GM23248 (cell line): ENCODE data around the gene ABCA1. TPM values are rescaled to one million over a fixed set of nuclear protein-coding genes. Genes with fewer than 3 reads are reported as not detected.
A peak's percentile ranks its signal among the peaks of the same experiment; 100 is the strongest.

Experiments used
- DNase-seq: peaks from one replicate; pipeline ENCODE4 v3.0.0-alpha.2; 2015
- H2AFZ ChIP-seq: fragments of 200-600 bp; sonication (generic); 2 replicates; pipeline ENCODE4 v1.6.1; 2016; ENCODE audit warnings: antibody characterized with exemption
- H3F3A ChIP-seq: fragments of 200-600 bp; sonication (generic); 2 replicates; pipeline ENCODE4 v1.6.1; 2016; ENCODE audit warnings: mild to moderate bottlenecking, antibody characterized with exemption, mixed run types; ENCODE audit not compliant: insufficient read depth
- H3K27ac ChIP-seq: fragments of 200-600 bp; sonication (generic); 2 replicates; pipeline ENCODE4 v1.5.1; 2016; ENCODE audit warnings: mild to moderate bottlenecking
- H3K27me3 ChIP-seq: fragments of 200-600 bp; sonication (generic); replicated peaks from 2 replicates; pipeline ENCODE4 v1.6.1; 2016; ENCODE audit warnings: mild to moderate bottlenecking; ENCODE audit not compliant: insufficient read depth
- H3K36me3 ChIP-seq: fragments of 200-600 bp; sonication (generic); 2 replicates; pipeline ENCODE4 v1.6.1; 2016; ENCODE audit warnings: low read depth, mild to moderate bottlenecking
- H3K4me1 ChIP-seq: fragments of 200-600 bp; sonication (generic); 2 replicates; pipeline ENCODE4 v1.6.1; 2016; ENCODE audit warnings: mild to moderate bottlenecking; ENCODE audit not compliant: insufficient read depth
- H3K4me2 ChIP-seq: fragments of 200-600 bp; sonication (generic); one replicate; pipeline ENCODE4 v1.6.1; 2016; ENCODE audit warnings: mild to moderate bottlenecking; ENCODE audit not compliant: unreplicated experiment
- H3K4me3 ChIP-seq: fragments of 200-600 bp; sonication (generic); 2 replicates; pipeline ENCODE4 v1.5.1; 2016; ENCODE audit warnings: mild to moderate bottlenecking
- H3K79me2 ChIP-seq: fragments of 200-600 bp; sonication (generic); 2 replicates; pipeline ENCODE4 v1.6.1; 2016; ENCODE audit warnings: mild to moderate bottlenecking; ENCODE audit not compliant: insufficient read depth
- H3K9ac ChIP-seq: fragments of 200-600 bp; sonication (generic); 2 replicates; pipeline ENCODE4 v1.6.1; 2016; ENCODE audit warnings: mild to moderate bottlenecking
- H3K9me2 ChIP-seq: fragments of 200-600 bp; sonication (generic); 2 replicates; pipeline ENCODE4 v1.6.1; 2016; ENCODE audit warnings: mixed run types, mild to moderate bottlenecking, moderate library complexity; ENCODE audit not compliant: insufficient read depth
- H3K9me3 ChIP-seq: fragments of 200-600 bp; sonication (generic); one replicate; pipeline ENCODE4 v1.6.1; 2017; ENCODE audit warnings: low read depth
- H4K20me1 ChIP-seq: fragments of 200-600 bp; sonication (generic); 2 replicates; pipeline ENCODE4 v1.6.0; 2016; ENCODE audit not compliant: insufficient read depth
- EZH2 ChIP-seq: fragments of 200-600 bp; sonication (generic); IDR thresholded peaks from 2 replicates; pipeline ENCODE4 v1.6.1; 2018; ENCODE audit warnings: antibody characterized with exemption, mild to moderate bottlenecking; ENCODE audit not compliant: insufficient read depth, poor library complexity, severe bottlenecking
- EZH2phosphoT487 ChIP-seq: fragments of 200-600 bp; sonication (generic); IDR thresholded peaks from 2 replicates; pipeline ENCODE4 v1.6.1; 2018; ENCODE audit warnings: antibody characterized with exemption, moderate library complexity, mild to moderate bottlenecking, low read depth; ENCODE audit not compliant: insufficient read depth
- WGBS, 2 experiments: methylation state at CpG; one replicate each; pipeline ENCODE4 v1.1.6; 2015 to 2017; ENCODE audit warnings: low lambda C conversion rate in 2 of 2, low coverage in 1 of 2; ENCODE audit errors: missing lambda C conversion rate in 2 of 2; 5-methylcytosine and 5-hydroxymethylcytosine counted together
- in situ Hi-C: fragments of 300-500 bp; cut with MboI; formaldehyde crosslinking; loops from 2 replicates; pipeline ENCODE4 v1.15.0; 2020
- polyA plus RNA-seq: library from polyadenylated mRNA; unstranded; fragments of >200 nt; fragmentation: Nextera tagmentation; extraction: Ambion mirVana; gene quantifications from 2 replicates; pipeline ENCODE4 v1.2.1, GENCODE V29; 2016
- total RNA-seq: library from RNA; depleted of rRNA; stranded (reverse); fragments of >200 nt; shearing (Covaris generic); gene quantifications from 2 replicates; pipeline ENCODE4 v1.2.3, GENCODE V29; 2014

The ABCA1 gene
- total and polyA plus RNA-seq, 2 experiments from 2014 or later, result 6.8 to 15.9 TPM

DNA sequence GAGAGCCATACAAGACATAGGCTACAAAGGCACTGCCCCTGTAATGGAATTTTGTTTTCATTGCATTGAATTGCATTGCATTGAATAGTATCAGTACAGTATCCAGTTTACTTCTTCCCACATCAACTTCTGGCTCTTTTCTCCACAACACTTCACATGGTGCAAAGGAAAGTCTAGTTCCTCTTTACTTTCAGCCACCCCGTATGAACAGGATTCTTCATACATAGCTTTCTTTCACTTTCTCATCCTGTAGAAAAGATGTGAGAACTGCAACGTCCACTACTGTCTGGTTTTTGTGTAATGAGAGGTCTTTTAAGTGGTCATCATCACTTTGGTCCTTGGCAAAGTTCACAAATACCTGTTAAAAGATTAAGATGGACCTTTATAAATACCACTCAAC is 143.9 kb downstream of the ABCA1 start:
- H3K4me1 ChIP-seq, result no peaks in the 10 kb centered on the region
- H3F3A ChIP-seq, result peaks cover 8% of the 10 kb centered on the region; the same call in 1 of the 2 replicates
- H3K4me3 ChIP-seq, result no peak overlapping the region
- in situ Hi-C loops, result no loop called here
- H4K20me1 ChIP-seq, result no peaks in the 10 kb centered on the region
- TF ChIP-seq EZH2 (no peak), EZH2phosphoT487 (no peak)
- no peak for DNase-seq
- H3K9ac ChIP-seq, result no peak overlapping the region
- H3K9me2 ChIP-seq, result no peaks in the 10 kb centered on the region
- H2AFZ ChIP-seq, result no peak overlapping the region
- H3K36me3 ChIP-seq, result no peaks in the 10 kb centered on the region; the same call in 1 of the 2 replicates
- H3K79me2 ChIP-seq, result no peaks in the 10 kb centered on the region
- no peak overlapping the region for H3K4me2 ChIP-seq
- H3K27ac ChIP-seq, result no peak overlapping the region
- no peaks in the 10 kb centered on the region for H3K27me3 ChIP-seq
- 79 to 82% methylated on average over 2 of the region's 2 CpGs for WGBS, 2 experiments
- no peaks in the 10 kb centered on the region for H3K9me3 ChIP-seq

DNA sequence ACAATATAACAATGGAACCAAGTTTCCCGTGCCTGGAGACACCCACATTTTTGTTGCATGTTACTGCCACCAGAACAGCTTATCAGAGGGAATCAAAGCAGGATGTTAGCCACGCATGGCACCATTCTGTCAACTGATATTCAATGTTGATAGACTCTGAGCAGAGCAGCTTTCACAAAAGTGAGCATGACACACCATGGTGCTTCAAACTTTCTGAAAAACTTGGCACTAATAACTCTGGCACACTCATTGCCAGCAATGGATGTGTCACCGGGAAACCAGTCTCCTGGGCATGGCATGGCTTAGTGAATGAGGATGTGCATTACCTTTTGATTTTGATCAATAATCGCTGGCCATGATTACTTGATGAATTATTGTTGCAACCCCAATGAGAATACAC is 144.4 kb downstream of the ABCA1 start:
- no peaks in the 10 kb centered on the region for H3K79me2 ChIP-seq
- no peaks in the 10 kb centered on the region for H4K20me1 ChIP-seq
- no peak overlapping the region for H3K9ac ChIP-seq
- no peaks in the 10 kb centered on the region; the same call in 1 of the 2 replicates for H3K36me3 ChIP-seq
- H3K4me3 ChIP-seq, result no peak overlapping the region
- peaks cover 8% of the 10 kb centered on the region; the same call in 1 of the 2 replicates for H3F3A ChIP-seq
- no peaks in the 10 kb centered on the region for H3K9me3 ChIP-seq
- no peak overlapping the region for H3K4me2 ChIP-seq
- no peaks in the 10 kb centered on the region for H3K9me2 ChIP-seq
- no peaks in the 10 kb centered on the region for H3K27me3 ChIP-seq
- peak; percentile 34 for DNase-seq
- in situ Hi-C loops, result no loop called here
- TF ChIP-seq EZH2phosphoT487 (no peak), EZH2 (no peak)
- H2AFZ ChIP-seq, result no peak overlapping the region
- no peak overlapping the region for H3K27ac ChIP-seq
- H3K4me1 ChIP-seq, result no peaks in the 10 kb centered on the region
- 82 to 83% methylated on average over 4 of the region's 4 CpGs for WGBS, 2 experiments

DNA sequence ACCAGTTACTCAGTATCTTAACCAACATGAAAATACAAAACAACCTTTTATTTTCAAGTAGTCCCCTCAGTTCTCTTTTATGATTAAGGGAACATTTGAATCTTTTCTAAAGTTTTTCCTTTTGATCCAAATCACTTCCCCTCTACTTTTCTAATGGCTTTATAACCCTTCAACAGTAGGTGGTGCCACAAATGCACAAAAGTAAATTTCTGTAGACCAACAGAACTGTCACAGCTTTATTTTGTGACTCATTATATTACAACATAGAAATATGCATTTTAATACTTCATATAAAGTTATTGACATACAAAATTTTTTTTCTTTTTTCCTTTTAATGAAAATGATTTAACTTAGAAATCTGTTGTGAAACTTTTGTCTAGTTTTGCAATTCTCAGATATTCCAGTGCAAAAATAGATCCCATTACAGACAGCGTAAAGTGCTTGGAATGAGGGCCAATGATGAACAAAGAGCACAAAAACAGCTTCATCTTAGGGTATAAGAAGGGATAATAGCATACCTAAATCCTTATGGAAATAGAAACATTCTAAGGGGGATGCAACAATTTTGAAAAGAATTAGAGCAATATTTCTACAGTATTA is 147.1 kb downstream of the ABCA1 start:
- peaks cover 18% of the 10 kb centered on the region; the same call in 1 of the 2 replicates for H3F3A ChIP-seq
- H2AFZ ChIP-seq, result no peak overlapping the region
- peaks cover 16% of the 10 kb centered on the region for H3K4me1 ChIP-seq
- H3K27ac ChIP-seq, result no peak overlapping the region
- H3K4me3 ChIP-seq, result no peak overlapping the region
- in situ Hi-C loops, result no loop called here
- H3K36me3 ChIP-seq, result no peaks in the 10 kb centered on the region
- H4K20me1 ChIP-seq, result no peaks in the 10 kb centered on the region
- DNase-seq, result peak; percentile 74
- no peaks in the 10 kb centered on the region for H3K9me3 ChIP-seq
- H3K79me2 ChIP-seq, result no peaks in the 10 kb centered on the region
- H3K9me2 ChIP-seq, result no peaks in the 10 kb centered on the region
- no peaks in the 10 kb centered on the region for H3K27me3 ChIP-seq
- H3K9ac ChIP-seq, result no peak overlapping the region
- no peak overlapping the region for H3K4me2 ChIP-seq
- WGBS, 2 experiments, result 72 to 76% methylated on average over 1 of the region's 1 CpG
- no peak for TF ChIP-seq EZH2
- TF ChIP-seq EZH2phosphoT487, result no peak

DNA sequence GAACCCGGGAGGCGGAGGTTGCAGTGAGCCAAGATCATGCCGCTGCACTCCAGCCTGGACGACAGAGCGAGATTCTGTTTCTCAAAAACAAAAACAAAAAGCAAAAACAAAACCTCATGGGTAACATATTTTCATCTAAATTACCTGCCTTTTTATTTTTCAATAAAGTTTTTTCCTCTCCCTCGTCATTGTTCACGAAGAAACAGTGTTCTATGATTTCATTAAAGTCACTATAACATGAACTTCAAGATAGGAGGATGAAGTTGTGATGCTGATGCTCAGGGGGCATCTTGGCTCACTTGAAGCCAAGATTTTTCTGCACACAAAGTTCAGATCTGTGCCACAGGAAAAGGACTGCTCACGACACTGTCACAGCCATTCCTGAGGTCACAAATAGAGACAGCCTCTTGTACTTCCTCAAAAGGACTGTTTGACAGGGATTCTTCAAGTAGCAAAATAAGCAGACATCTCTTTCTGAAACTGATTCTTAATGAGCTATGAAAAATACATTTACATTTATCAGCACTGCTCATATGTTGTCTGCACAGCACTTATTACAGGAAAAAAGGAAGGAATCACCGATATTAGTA is 147.9 kb downstream of the ABCA1 start:
- H3K4me2 ChIP-seq, result no peak overlapping the region
- H2AFZ ChIP-seq, result no peak overlapping the region
- no peak for DNase-seq
- no peak overlapping the region for H3K27ac ChIP-seq
- H4K20me1 ChIP-seq, result no peaks in the 10 kb centered on the region
- no peak overlapping the region for H3K4me3 ChIP-seq
- H3K9me3 ChIP-seq, result no peaks in the 10 kb centered on the region
- H3F3A ChIP-seq, result peaks cover 18% of the 10 kb centered on the region; the same call in 1 of the 2 replicates
- no peak overlapping the region for H3K9ac ChIP-seq
- H3K36me3 ChIP-seq, result no peaks in the 10 kb centered on the region
- TF ChIP-seq EZH2 (no peak), EZH2phosphoT487 (no peak)
- no peaks in the 10 kb centered on the region for H3K9me2 ChIP-seq
- no peaks in the 10 kb centered on the region for H3K79me2 ChIP-seq
- H3K27me3 ChIP-seq, result no peaks in the 10 kb centered on the region
- H3K4me1 ChIP-seq, result peaks cover 16% of the 10 kb centered on the region
- 86 to 88% methylated on average over 9 of the region's 9 CpGs for WGBS, 2 experiments
- in situ Hi-C loops, result no loop called here
